Activated T-cell treated with anti-CD3 and anti-CD28 coated beads, Interleukin-2, amount 50 U/mL, for 4 hours (primary cell): ENCODE results near the gene AREL1. TPM values are rescaled to one million over a fixed set of nuclear protein-coding genes. Genes with fewer than 3 reads are reported as not detected.

Experiments used
- ATAC-seq, 2 donors: fragments of 200-7000 bp; cut with Tn5 transposase; one replicate each; pipeline ENCODE4 v1.10.0; 2021
- DNase-seq: peaks from one replicate; pipeline ENCODE4 v3.0.0-alpha.2; 2020
- H3K27me3 Mint-ChIP-seq: one replicate; pipeline ENCODE4 v1.8.0; 2021; ENCODE audit warnings: low read depth, mixed read lengths
- H3K36me3 Mint-ChIP-seq: one replicate; pipeline ENCODE4 v1.8.0; 2022; ENCODE audit warnings: mixed read lengths; ENCODE audit not compliant: insufficient read depth
- H3K4me1 Mint-ChIP-seq: one replicate; pipeline ENCODE4 v1.8.0; 2021; ENCODE audit warnings: low read depth, mixed read lengths
- H3K4me3 Mint-ChIP-seq: one replicate; pipeline ENCODE4 v1.8.0; 2021; ENCODE audit warnings: mild to moderate bottlenecking, moderate library complexity, mixed read lengths
- H3K9me3 Mint-ChIP-seq: one replicate; pipeline ENCODE4 v1.8.0; 2021; ENCODE audit warnings: mixed read lengths
- total RNA-seq, 3 donors: library from RNA; stranded (reverse); gene quantifications; one replicate each; pipeline ENCODE4 v1.2.1, GENCODE V29; 2021

Gene AREL1
- total RNA-seq, 3 donors from 2014 or later, result 31.1 to 38.0 (median 32.5) TPM

- DNase-seq, result no peak
- ATAC-seq, result no peak
- Mint-ChIP-seq H3K4me3 (no peak overlapping the region), H3K4me1 (peaks cover 12% of the 10 kb centered on the region), H3K9me3 (no peaks in the 10 kb centered on the region), H3K27me3 (no peaks in the 10 kb centered on the region), H3K36me3 (no peaks in the 10 kb centered on the region)
Observed at GRCh38 chr14:74647061-74647677, 65.7 kb downstream of the AREL1 start.

DNA sequence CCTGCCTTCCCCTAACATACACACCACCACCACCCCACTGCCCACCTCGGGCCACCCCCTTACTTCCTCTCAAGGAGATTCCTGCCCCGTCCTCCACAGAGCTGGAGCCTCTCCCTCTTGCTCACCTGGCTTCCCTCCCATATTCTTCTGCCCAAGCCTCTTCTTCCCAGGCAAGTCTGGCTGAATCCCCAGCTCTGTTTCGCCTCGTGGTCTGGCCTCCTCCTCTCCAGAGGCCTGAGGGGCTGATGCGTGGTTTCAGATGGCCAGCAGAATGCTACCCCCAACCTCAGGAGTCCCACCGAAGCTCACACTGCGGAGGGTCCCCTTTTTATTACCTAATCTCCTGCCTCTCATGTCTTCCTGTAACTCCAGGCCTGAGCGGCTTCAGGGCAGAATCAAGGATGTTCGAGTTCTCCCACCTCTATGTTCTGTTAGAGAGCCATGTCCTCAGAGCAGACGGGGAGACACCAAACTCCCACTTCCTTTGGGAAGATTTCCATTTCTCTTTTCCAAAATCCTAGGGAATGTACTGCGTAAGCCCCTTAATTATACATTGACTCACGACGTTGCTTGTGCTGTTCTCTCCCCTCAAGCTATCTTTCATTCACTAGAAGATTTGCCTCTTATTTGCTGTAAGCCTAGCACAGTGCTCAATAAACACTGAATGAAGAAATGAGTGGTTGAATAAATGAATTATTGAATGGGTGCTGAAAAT, 67.0 kb downstream of the AREL1 start:
- H3K4me1 Mint-ChIP-seq, result peaks cover 3% of the 10 kb centered on the region
- no peaks in the 10 kb centered on the region for H3K9me3 Mint-ChIP-seq
- ATAC-seq (no peak), DNase-seq (no peak)
- no peak overlapping the region for H3K4me3 Mint-ChIP-seq
- H3K27me3 Mint-ChIP-seq, result no peaks in the 10 kb centered on the region
- no peaks in the 10 kb centered on the region for H3K36me3 Mint-ChIP-seq

GRCh38 chr14:74645244-74645643, 67.6 kb downstream of the AREL1 start:
- H3K4me1 Mint-ChIP-seq, result no peaks in the 10 kb centered on the region
- ATAC-seq, result no peak
- H3K36me3 Mint-ChIP-seq, result no peaks in the 10 kb centered on the region
- no peak overlapping the region for H3K4me3 Mint-ChIP-seq
- H3K9me3 Mint-ChIP-seq, result no peaks in the 10 kb centered on the region
- H3K27me3 Mint-ChIP-seq, result no peaks in the 10 kb centered on the region
- no peak for DNase-seq

DNA sequence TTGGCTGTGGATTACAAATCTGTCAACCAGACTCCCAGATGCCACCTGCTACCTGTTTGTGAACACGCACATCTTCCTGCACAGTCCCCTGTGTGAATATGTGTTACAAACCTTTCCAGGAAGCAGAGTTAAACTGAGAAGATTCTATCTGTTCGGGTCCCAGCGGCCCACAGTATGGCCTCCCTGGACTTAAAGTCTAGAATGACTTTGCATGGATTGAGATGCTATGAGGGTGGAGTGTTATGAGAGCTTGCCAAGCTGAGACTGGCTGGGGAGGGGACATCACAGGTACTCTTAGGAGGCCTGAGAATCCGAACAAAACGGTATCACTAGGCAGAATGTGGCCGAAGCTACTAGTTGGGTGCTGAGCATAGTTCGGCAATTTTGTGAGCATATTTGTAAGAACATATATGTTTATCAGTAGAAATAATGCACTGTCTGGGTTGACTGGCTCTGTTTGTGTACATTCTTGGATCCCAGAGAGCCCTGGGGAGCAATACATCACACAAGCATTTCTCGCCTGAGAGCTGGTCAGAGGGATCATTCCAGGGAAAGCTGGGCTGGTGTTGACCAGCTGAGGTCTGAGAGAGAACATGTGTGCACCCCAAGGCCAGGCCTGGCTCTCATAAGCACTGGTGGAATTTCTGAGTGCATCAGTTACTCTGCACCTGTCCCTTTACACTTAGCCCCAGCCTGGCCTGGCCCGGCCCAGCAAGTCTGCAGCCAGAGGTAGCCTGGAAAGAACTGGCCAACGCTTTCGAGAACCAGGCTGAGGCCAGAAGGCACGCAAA, 71.1 kb downstream of the AREL1 start:
- Mint-ChIP-seq H3K9me3 (no peaks in the 10 kb centered on the region), H3K36me3 (no peaks in the 10 kb centered on the region), H3K4me1 (no peaks in the 10 kb centered on the region), H3K4me3 (no peak overlapping the region), H3K27me3 (no peaks in the 10 kb centered on the region)
- peak in 1 of 2 donors; percentile 14 for ATAC-seq
- DNase-seq, result no peak

DNA sequence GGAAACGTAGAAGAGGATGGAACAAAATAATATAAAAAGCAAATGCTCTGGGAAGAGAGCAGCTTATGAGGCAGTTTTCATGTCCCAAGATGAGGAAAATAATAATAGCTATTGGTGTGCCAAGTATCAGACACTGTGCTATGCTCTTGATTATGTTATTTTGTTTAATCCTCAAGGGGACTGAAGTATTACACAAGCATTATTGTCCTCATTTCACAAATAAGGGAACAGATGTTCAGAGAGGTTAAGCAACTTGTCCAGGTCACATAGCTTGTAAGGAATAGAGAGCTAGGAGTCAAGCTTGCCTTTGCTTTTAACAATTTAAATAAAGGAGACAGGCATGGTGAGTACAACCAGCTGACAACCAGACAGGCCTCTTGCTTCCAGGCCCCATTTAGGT, 73.9 kb downstream of the AREL1 start:
- Mint-ChIP-seq H3K27me3 (no peaks in the 10 kb centered on the region), H3K36me3 (no peaks in the 10 kb centered on the region), H3K9me3 (no peaks in the 10 kb centered on the region), H3K4me1 (no peaks in the 10 kb centered on the region), H3K4me3 (no peak overlapping the region)
- DNase-seq (no peak), ATAC-seq (no peak)

DNA sequence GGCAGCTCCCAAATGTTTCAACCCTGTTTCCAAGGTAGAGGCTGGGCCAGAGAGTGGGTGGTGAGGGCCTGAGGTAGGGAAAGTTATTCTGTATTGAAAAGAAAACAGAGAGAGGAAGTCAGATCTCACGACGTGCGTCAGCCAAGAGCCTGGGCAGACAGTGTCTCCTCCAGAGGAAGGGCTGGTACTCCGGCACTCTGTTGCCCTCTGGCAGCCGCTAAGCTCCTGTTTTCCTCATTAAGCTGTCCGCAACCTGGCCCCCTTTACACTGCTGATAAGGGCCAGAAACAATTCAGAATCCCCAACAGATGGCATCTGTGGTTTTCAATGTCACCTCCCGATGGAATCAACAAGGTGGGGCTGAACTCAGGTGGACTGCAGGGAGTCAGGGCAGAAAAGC, 74.8 kb downstream of the AREL1 start:
- no peaks in the 10 kb centered on the region for H3K27me3 Mint-ChIP-seq
- no peak for DNase-seq
- H3K4me1 Mint-ChIP-seq, result no peaks in the 10 kb centered on the region
- H3K36me3 Mint-ChIP-seq, result no peaks in the 10 kb centered on the region
- ATAC-seq, result no peak
- no peak overlapping the region for H3K4me3 Mint-ChIP-seq
- H3K9me3 Mint-ChIP-seq, result no peaks in the 10 kb centered on the region

- H3K4me3 Mint-ChIP-seq, result no peak overlapping the region
- H3K4me1 Mint-ChIP-seq, result no peaks in the 10 kb centered on the region
- H3K9me3 Mint-ChIP-seq, result no peaks in the 10 kb centered on the region
- ATAC-seq (no peak), DNase-seq (no peak)
- H3K27me3 Mint-ChIP-seq, result no peaks in the 10 kb centered on the region
- no peaks in the 10 kb centered on the region for H3K36me3 Mint-ChIP-seq
Observed at GRCh38 chr14:74637178-74637550, 75.7 kb downstream of the AREL1 start.

- Mint-ChIP-seq H3K4me1 (no peaks in the 10 kb centered on the region), H3K9me3 (no peaks in the 10 kb centered on the region), H3K36me3 (no peaks in the 10 kb centered on the region), H3K27me3 (no peaks in the 10 kb centered on the region), H3K4me3 (no peak overlapping the region)
- no peak for ATAC-seq
- no peak for DNase-seq
Observed at GRCh38 chr14:74636424-74637177, 76.3 kb downstream of the AREL1 start.

- ATAC-seq (no peak), DNase-seq (no peak)
- H3K9me3 Mint-ChIP-seq, result no peaks in the 10 kb centered on the region
Observed at GRCh38 chr14:74635847-74636246, 77.0 kb downstream of the AREL1 start.

DNA sequence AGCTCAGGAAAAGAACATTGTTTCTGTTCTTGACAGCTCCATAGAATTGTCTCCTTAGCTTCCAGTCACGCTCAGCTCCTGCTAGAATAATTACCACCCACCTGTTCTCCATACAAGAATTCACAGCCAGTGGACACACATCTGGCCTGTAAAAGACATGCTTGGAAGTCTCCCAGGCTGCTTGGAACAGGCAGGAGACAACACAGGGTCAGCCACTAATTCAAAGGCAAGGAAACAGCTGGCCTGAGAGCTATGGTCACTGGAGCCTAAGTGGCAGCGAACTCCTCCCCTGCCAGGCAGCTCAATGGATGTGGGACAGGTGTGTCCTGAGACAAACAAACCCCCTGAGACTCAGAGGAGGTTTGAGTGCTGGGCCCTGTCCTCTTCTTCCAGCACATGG, 77.9 kb downstream of the AREL1 start:
- H3K4me3 Mint-ChIP-seq, result no peak overlapping the region

More at GRCh38 chr14:74635847-74636246, 77.0 kb downstream of the AREL1 start:
- Mint-ChIP-seq H3K36me3 (no peaks in the 10 kb centered on the region), H3K4me3 (no peak overlapping the region), H3K4me1 (no peaks in the 10 kb centered on the region), H3K27me3 (no peaks in the 10 kb centered on the region)

GRCh38 chr14:74634481-74634880, 78.4 kb downstream of the AREL1 start:
- H3K36me3 Mint-ChIP-seq, result no peaks in the 10 kb centered on the region
- H3K27me3 Mint-ChIP-seq, result no peaks in the 10 kb centered on the region
- no peaks in the 10 kb centered on the region for H3K4me1 Mint-ChIP-seq
- no peaks in the 10 kb centered on the region for H3K9me3 Mint-ChIP-seq
- ATAC-seq (no peak), DNase-seq (no peak)
- no peak overlapping the region for H3K4me3 Mint-ChIP-seq

More for the DNA sequence above, 77.9 kb downstream of the AREL1 start:
- Mint-ChIP-seq H3K9me3 (no peaks in the 10 kb centered on the region), H3K36me3 (no peaks in the 10 kb centered on the region), H3K4me1 (no peaks in the 10 kb centered on the region), H3K27me3 (no peaks in the 10 kb centered on the region)
- ATAC-seq (no peak), DNase-seq (no peak)

DNA sequence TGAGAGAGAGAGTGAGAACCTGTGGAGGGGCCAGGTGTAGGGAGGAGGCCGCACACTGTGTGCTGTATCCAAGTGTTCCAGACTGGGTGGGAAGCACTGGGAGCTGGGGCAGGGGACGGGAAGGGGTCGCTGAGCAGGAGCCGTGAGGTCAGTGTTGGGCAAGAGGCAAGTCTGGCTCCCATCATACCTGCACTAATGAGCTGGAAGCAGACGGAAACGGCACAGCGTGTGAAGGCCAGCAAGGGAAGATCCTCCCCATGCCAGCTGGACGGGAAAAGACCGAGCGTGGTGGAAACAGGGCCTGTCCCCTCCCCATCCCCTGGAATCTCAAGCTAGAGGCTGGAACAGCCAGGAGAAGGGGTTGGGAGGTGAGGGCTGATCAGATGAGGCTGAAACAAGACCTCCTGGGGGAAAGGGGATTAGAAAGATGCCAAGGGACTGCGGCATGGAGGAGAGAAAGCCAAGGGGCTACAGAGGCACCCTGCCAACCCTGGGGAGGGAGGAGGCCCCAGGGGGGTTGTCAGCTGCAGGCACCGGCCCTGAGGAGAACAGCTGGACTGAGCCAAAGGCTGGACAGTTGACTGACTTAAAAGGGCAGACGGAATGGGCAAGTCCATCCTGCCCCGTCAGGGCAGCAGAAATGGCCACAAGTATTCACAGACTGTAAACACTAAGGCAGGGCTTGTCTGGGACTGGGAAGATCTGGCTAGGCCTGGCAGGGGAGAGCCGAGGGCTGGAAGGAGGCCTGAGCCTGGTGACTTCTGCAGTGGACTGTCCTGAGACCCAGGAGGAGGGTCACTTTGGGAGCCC, 81.8 kb downstream of the AREL1 start:
- H3K27me3 Mint-ChIP-seq, result no peaks in the 10 kb centered on the region
- no peaks in the 10 kb centered on the region for H3K9me3 Mint-ChIP-seq
- no peak overlapping the region for H3K4me3 Mint-ChIP-seq
- DNase-seq (no peak), ATAC-seq (no peak)
- H3K36me3 Mint-ChIP-seq, result no peaks in the 10 kb centered on the region
- no peaks in the 10 kb centered on the region for H3K4me1 Mint-ChIP-seq

DNA sequence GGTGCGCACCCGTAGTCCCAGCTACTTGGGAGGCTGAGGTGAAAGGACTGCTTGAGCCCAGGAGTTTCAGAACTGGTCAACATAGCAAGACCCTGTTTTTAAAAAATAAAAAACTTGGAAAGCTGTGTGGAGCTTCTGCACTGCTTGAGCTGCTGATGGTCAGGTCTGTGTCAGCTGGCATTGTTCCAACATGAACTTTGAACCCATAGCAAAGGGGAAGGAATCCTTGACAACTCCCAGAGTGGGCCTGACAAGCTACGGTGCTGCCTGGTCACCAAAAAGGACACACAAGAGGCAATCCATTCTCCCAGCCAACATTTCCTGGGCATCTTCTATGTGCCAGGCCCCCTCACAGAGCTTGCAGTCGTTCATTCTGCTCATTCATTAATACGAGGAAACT, 84.5 kb downstream of the AREL1 start:
- no peaks in the 10 kb centered on the region for H3K27me3 Mint-ChIP-seq
- H3K36me3 Mint-ChIP-seq, result no peaks in the 10 kb centered on the region
- no peaks in the 10 kb centered on the region for H3K4me1 Mint-ChIP-seq
- ATAC-seq (no peak), DNase-seq (no peak)
- H3K4me3 Mint-ChIP-seq, result no peak overlapping the region
- H3K9me3 Mint-ChIP-seq, result no peaks in the 10 kb centered on the region

DNA sequence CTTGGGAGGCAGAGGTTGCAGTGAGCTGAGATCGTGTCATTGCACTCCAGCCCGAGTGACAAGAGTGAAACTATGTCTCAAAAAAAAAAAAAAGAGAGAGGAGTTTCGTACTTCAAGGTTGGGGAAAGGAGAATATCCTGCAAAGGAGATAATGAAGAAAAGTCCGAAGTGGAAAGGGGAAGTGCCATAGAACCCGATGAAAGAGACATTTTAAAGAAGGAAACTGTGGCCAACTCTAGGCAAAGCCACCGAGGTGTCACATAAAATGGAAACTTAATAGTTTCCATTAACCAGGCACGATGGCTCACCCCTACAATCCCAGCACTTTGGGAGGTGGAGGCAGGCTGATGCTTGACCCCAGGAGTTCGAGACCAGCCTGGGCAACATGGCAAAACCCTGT, 85.8 kb downstream of the AREL1 start:
- Mint-ChIP-seq H3K36me3 (no peaks in the 10 kb centered on the region), H3K9me3 (no peaks in the 10 kb centered on the region), H3K27me3 (no peaks in the 10 kb centered on the region), H3K4me3 (no peak overlapping the region), H3K4me1 (no peaks in the 10 kb centered on the region)
- no peak for DNase-seq
- ATAC-seq, result no peak
